OCI-LY3 (cell line): Measurements from ENCODE around the gene YPEL5.

Experiments
- EZH2phosphoT487 ChIP-seq: fragments of 200-600 bp; shearing (Covaris generic); IDR thresholded peaks from 2 replicates; pipeline ENCODE4 v1.6.1; 2018; ENCODE audit warnings: antibody characterized with exemption, mixed run types, low read depth
- TF ChIP-seq, protein P1 (sequence below): fragments of 200-600, 300-600 bp; sonication (generic); IDR thresholded peaks from 2 replicates; pipeline ENCODE4 v1.5.1; 2014; ENCODE audit warnings: antibody characterized with exemption, low read length, low read depth

DNA sequence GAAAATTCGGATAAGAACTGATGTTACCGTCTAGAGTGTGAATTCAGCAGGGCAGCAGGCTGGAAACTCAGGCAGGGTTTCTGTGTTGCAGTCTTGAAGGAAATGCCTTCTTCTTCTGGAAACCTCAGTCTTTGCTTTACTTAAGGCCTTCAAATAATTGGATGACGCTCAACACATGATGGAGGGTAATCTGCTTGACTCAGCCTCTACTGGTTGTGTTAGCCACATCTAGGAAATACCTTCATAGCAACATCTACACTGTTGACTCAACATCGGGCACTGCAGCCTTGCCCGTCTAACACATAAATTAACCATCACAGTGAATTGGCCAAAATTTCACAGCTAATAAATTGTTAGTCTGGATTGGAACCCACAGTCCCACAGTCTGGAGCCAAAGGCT is 37.2 kb downstream of the YPEL5 start:
- TF ChIP-seq, protein P1, sequence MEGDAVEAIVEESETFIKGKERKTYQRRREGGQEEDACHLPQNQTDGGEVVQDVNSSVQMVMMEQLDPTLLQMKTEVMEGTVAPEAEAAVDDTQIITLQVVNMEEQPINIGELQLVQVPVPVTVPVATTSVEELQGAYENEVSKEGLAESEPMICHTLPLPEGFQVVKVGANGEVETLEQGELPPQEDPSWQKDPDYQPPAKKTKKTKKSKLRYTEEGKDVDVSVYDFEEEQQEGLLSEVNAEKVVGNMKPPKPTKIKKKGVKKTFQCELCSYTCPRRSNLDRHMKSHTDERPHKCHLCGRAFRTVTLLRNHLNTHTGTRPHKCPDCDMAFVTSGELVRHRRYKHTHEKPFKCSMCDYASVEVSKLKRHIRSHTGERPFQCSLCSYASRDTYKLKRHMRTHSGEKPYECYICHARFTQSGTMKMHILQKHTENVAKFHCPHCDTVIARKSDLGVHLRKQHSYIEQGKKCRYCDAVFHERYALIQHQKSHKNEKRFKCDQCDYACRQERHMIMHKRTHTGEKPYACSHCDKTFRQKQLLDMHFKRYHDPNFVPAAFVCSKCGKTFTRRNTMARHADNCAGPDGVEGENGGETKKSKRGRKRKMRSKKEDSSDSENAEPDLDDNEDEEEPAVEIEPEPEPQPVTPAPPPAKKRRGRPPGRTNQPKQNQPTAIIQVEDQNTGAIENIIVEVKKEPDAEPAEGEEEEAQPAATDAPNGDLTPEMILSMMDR: no peak
- TF ChIP-seq EZH2phosphoT487: no peak
